Endothelial cell of umbilical vein (primary cell): ENCODE results near the gene INPP5B. TPM values are rescaled to one million over a fixed set of nuclear protein-coding genes. Genes with fewer than 3 reads are reported as not detected.
A peak's percentile ranks its signal among the peaks of the same experiment; 100 is the strongest.

Experiments used
- BruUV-seq: library from RNA; stranded (reverse); fragments of 400-500 nt; replicated peaks from 2 replicates; lab custom pipeline; 2021; lab: Mats Ljungman, UMichigan
- CTCF ChIA-PET: fragments of 300-600, 350-600 bp; sonication (Branson Sonifier 250); formaldehyde crosslinking; loops from one replicate; lab custom pipeline; 2021; ENCODE audit warnings: antibody characterized with exemption, inconsistent platforms; lab: Charles Lee
- POLR2A ChIA-PET: fragments of 300-600, 350-600 bp; sonication (Branson Sonifier 250); formaldehyde crosslinking; loops from one replicate; lab custom pipeline; 2021; ENCODE audit warnings: antibody characterized with exemption, inconsistent platforms; lab: Charles Lee
- DNase-seq: peaks from one replicate; pipeline ENCODE4 v3.0.0-alpha.2; 2011; ENCODE audit warnings: low read depth, low spot score
- FAIRE-seq: peaks from 2 replicates; lab custom pipeline; 2011; peaks lifted over from hg19 to GRCh38; lab: Jason Lieb, UNC
- H2AFZ ChIP-seq: 2 replicates; pipeline ENCODE4 v1.6.0; 2012; ENCODE audit warnings: low read depth, low read length, control low read depth, inconsistent platforms
- H3K27ac ChIP-seq: 2 replicates; pipeline ENCODE4 v1.5.1; 2011; ENCODE audit warnings: low read depth, mild to moderate bottlenecking, control low read depth, low read length, moderate library complexity; ENCODE audit not compliant: insufficient read depth
- H3K27me3 ChIP-seq, 2 experiments: 2 replicates each; pipeline versions ENCODE4 v1.6.0 to v1.6.1; 2011; ENCODE audit warnings: low read length in 2 of 2, mixed read lengths in 1 of 2; ENCODE audit not compliant: control insufficient read depth in 2 of 2, insufficient read depth in 2 of 2
- H3K36me3 ChIP-seq, 2 experiments: 2 replicates in 1 of 2; 3 replicates in 1 of 2; pipeline ENCODE4 v1.5.1; 2011; ENCODE audit warnings: low read length in 2 of 2, mild to moderate bottlenecking in 1 of 2, moderate library complexity in 1 of 2; ENCODE audit not compliant: control insufficient read depth in 2 of 2, insufficient read depth in 2 of 2; ENCODE audit errors: extremely low read depth in 1 of 2
- H3K4me1 ChIP-seq: 3 replicates; pipeline ENCODE4 v1.5.1; 2011; ENCODE audit warnings: mild to moderate bottlenecking, low read length; ENCODE audit not compliant: control insufficient read depth, insufficient read depth; ENCODE audit errors: extremely low read depth
- H3K4me2 ChIP-seq: 2 replicates; pipeline ENCODE4 v1.6.1; 2011; ENCODE audit warnings: low read length, control low read depth, mixed read lengths; ENCODE audit not compliant: insufficient read depth
- H3K4me3 ChIP-seq, 3 experiments: fragments of 200-600 bp in 1 of 3; sonication (generic), shearing (Covaris generic) in 1 of 3; replicated peaks in 1 of 3; 2 replicates each; pipeline ENCODE4 v1.5.1; 2011 to 2016; ENCODE audit warnings: control low read depth in 3 of 3, low read length in 3 of 3, mild to moderate bottlenecking in 2 of 3, inconsistent platforms in 1 of 3, low read depth in 1 of 3, moderate library complexity in 1 of 3; ENCODE audit not compliant: insufficient read depth in 1 of 3
- H3K79me2 ChIP-seq: 2 replicates; pipeline ENCODE4 v1.6.0; 2012; ENCODE audit warnings: low read length, inconsistent platforms; ENCODE audit not compliant: control insufficient read depth, insufficient read depth
- H3K9ac ChIP-seq: replicated peaks from 2 replicates; pipeline ENCODE3; 2011; ENCODE audit warnings: low read length, control low read depth; ENCODE audit not compliant: insufficient read depth; ENCODE audit errors: extremely low read depth
- H3K9me1 ChIP-seq: replicated peaks from 3 replicates; pipeline ENCODE4 v1.6.0; 2011; ENCODE audit warnings: mild to moderate bottlenecking, low read length; ENCODE audit not compliant: control insufficient read depth, insufficient read depth; ENCODE audit errors: extremely low read depth
- H3K9me3 ChIP-seq: replicated peaks from 2 replicates; pipeline ENCODE4 v1.5.1; 2012; ENCODE audit warnings: low read length, inconsistent platforms; ENCODE audit not compliant: control insufficient read depth, insufficient read depth
- H4K20me1 ChIP-seq: replicated peaks from 2 replicates; pipeline ENCODE3; 2011; ENCODE audit warnings: mild to moderate bottlenecking, low read length; ENCODE audit not compliant: control insufficient read depth, insufficient read depth; ENCODE audit errors: extremely low read depth
- CTCF ChIP-seq, 2 donors: IDR thresholded peaks; 1 replicate in 1 of 2; 2 replicates in 1 of 2; pipeline ENCODE4 v1.5.1; 2011; ENCODE audit warnings: low read length in 2 of 2, mild to moderate bottlenecking in 2 of 2, moderate library complexity in 2 of 2, control low read depth in 1 of 2, inconsistent platforms in 1 of 2, low read depth in 1 of 2; ENCODE audit not compliant: insufficient read depth in 1 of 2; ENCODE audit errors: extremely low read depth in 1 of 2
- EZH2 ChIP-seq: IDR thresholded peaks from 2 replicates; pipeline ENCODE4 v1.6.1; 2012; ENCODE audit warnings: borderline replicate concordance, low read depth, mild to moderate bottlenecking, moderate library complexity, low read length, inconsistent platforms; ENCODE audit not compliant: severe bottlenecking
- FOS ChIP-seq: IDR thresholded peaks from 2 replicates; pipeline ENCODE4 v1.6.1; 2011; ENCODE audit warnings: mild to moderate bottlenecking, low read length, moderate library complexity, borderline replicate concordance; ENCODE audit not compliant: insufficient read depth
- GATA2 ChIP-seq: IDR thresholded peaks from 2 replicates; pipeline ENCODE4 v1.7.0; 2011; ENCODE audit warnings: low read depth, mild to moderate bottlenecking, moderate library complexity, mixed read lengths, low read length; ENCODE audit not compliant: insufficient read length, insufficient read depth
- JUN ChIP-seq: IDR thresholded peaks from 2 replicates; pipeline ENCODE4 v1.6.1; 2011; ENCODE audit warnings: borderline replicate concordance, low read depth; ENCODE audit not compliant: insufficient read length, insufficient read depth
- MAX ChIP-seq: IDR thresholded peaks from 2 replicates; pipeline ENCODE4 v1.6.1; 2011; ENCODE audit not compliant: insufficient read depth, insufficient read length
- MYC ChIP-seq: IDR thresholded peaks from one replicate; pipeline ENCODE4 v1.6.1; 2011; ENCODE audit warnings: mild to moderate bottlenecking, low read depth, low read length
- POLR2A ChIP-seq: IDR thresholded peaks from 2 replicates; pipeline ENCODE4 v1.6.1; 2012; ENCODE audit warnings: low read depth, mild to moderate bottlenecking, control low read depth, low read length
- POLR2AphosphoS5 ChIP-seq: IDR thresholded peaks from 2 replicates; pipeline ENCODE4 v1.6.1; 2012; ENCODE audit warnings: low read depth, mild to moderate bottlenecking, control low read depth, low read length, moderate library complexity; ENCODE audit not compliant: insufficient read depth
- dilution Hi-C: fragments of 300-500 bp; cut with MboI; formaldehyde crosslinking; loops from one replicate; pipeline ENCODE4 v1.15.0; 2019; ENCODE audit warnings: low sequenced_read_pairs; ENCODE audit not compliant: extremely low pct_ligation_motif_present
- intact Hi-C: fragments of 100-400 bp; cut with micrococcal nuclease; formaldehyde crosslinking; loops from one replicate; pipeline ENCODE4 v1.10.0; 2022
- polyA plus RNA-seq, 4 experiments: library from polyadenylated mRNA; depleted of rRNA in 3 of 4; stranded (reverse) in 3 of 4; unstranded in 1 of 4; fragments of >200 nt; gene quantifications; 2 replicates each; pipeline versions ENCODE4 v1.2.1 to v1.2.3, GENCODE V29; 2011 to 2012; ENCODE audit warnings: missing spikeins in 1 of 4
- total RNA-seq: library from RNA; stranded (reverse); gene quantifications from 2 replicates; pipeline ENCODE4 v1.2.3, GENCODE V29; 2021

INPP5B gene
- total and polyA plus RNA-seq, 2 donors (not counting 3 experiments of a cell fraction or from before 2014, with no cell fraction given): 7.4 to 14.7 TPM

GRCh38 chr1:37995751-37996345 is 49.0 kb upstream of the INPP5B start:
- Histone ChIP-seq H3K79me2 (peaks cover 7% of the 10 kb centered on the region), H3K36me3 (peaks cover 9 to 17% of the 10 kb centered on the region in 2 experiments), H3K9ac (peak overlapping the region; percentile 18), H3K4me3 (peak overlapping the region in 1 of 3 experiments; percentile 20), H3K4me1 (peaks cover 44% of the 10 kb centered on the region), H3K27me3 (no peaks in the 10 kb centered on the region), H2AFZ (peak overlapping the region; percentile 22), H4K20me1 (no peaks in the 10 kb centered on the region), H3K9me1 (no peaks in the 10 kb centered on the region), H3K9me3 (no peaks in the 10 kb centered on the region), H3K4me2 (no peak overlapping the region), H3K27ac (peak overlapping the region; percentile 46)
- peak; percentile 8 for FAIRE-seq
- POLR2A ChIA-PET: no interaction called here
- CTCF ChIA-PET: interaction anchor here (0.6 kb wide), 1 partner anchor 23 kb away, joined by 3 read pairs; no protein-coding TSS in a partner anchor
- DNase-seq: no peak
- intact Hi-C loops: loop anchor here (10.0 kb wide), 1 partner anchor 401 kb away; the partner anchor contains the start of gene GNL2
- no TSS peak for BruUV-seq
- dilution Hi-C loops: no loop called here
- no peak for TF ChIP-seq CTCF (IDR thresholded peaks at IDR 0.05; ENCODE audit: extremely low read depth in 1 of 2, insufficient read depth in 1 of 2, low read depth in 1 of 2, low read length in 2 of 2)
- no peak for TF ChIP-seq MAX
- TF ChIP-seq POLR2AphosphoS5: no peak
- TF ChIP-seq MYC: no peak
- no peak for TF ChIP-seq EZH2
- no peak for TF ChIP-seq POLR2A
- no peak for TF ChIP-seq JUN
- TF ChIP-seq FOS: no peak
- TF ChIP-seq GATA2: no peak
